GM10248 (cell line): ENCODE data around the gene SNRPD1.
"Not testable (repeated sequence)": the region's sequence is repeated elsewhere in the genome, so short reads cannot be mapped to it uniquely, and the experiment has no call there.

Experiments
- CTCF ChIA-PET: fragments of 300-600 bp; sonication (Branson Sonifier 250); formaldehyde crosslinking; extraction: SDS; loops from one replicate; lab custom pipeline; 2021; ENCODE audit warnings: antibody characterized with exemption; lab: Yijun Ruan, JAX
- POLR2A ChIA-PET: fragments of 350-650 bp; sonication (Branson Sonifier 250); formaldehyde crosslinking; extraction: SDS; loops from one replicate; lab custom pipeline; 2020; ENCODE audit warnings: antibody characterized with exemption; lab: Yijun Ruan, JAX
- DNase-seq: peaks from one replicate; pipeline ENCODE4 v3.0.0; 2012; ENCODE audit errors: extremely low spot score
- CTCF ChIP-seq: IDR thresholded peaks from 2 replicates; pipeline ENCODE4 v1.5.1; 2012; ENCODE audit warnings: mild to moderate bottlenecking, low read depth; ENCODE audit errors: extremely low read depth, missing control alignments, control extremely low read depth

Gene SNRPD1

GRCh38 chr18:21612125-21613039, at the start of gene SNRPD1:
TSS of gene SNRPD1 (plus strand) at chr18:21612314. CDS start at chr18:21612430, 116 bp downstream.
- ChIA-PET CTCF (interaction anchor here (0.7 to 6.5 kb wide), 18 partner anchors 10 to 241 kb away, joined by 3 to 124 read pairs (median 5); partner anchors contain the start of genes ABHD3 and ESCO1), POLR2A (interaction anchor here (0.8 to 1.1 kb wide), 2 partner anchors 12 to 13 kb away, joined by 3 to 5 read pairs; partner anchors contain the start of gene ESCO1)
- peak; percentile 93 for DNase-seq
- peak; percentile 99 for TF ChIP-seq CTCF

GRCh38 chr18:21571772-21572171, 40.3 kb upstream of the SNRPD1 start:
- no peak for DNase-seq
- no peak for TF ChIP-seq CTCF
- ChIA-PET POLR2A (no interaction called here), CTCF (no interaction called here)

DNA sequence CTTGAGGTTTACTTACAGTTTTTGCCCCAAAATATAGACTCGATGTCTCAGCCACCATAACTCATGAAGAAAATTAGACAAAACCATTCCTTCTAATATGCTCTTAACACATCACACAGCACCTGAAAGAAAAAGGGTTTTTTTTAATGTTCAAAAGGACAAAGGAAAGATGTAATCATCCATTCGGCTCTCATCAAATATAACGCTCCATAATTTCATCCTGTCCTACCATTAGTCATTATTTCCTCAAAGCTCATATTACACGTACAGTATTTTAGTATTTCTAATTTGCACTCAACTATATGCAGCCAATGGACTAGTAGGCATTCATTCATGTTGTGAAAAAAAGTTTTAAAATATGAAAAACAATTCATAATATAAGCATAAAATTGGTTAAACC, 36.5 kb upstream of the SNRPD1 start:
- ChIA-PET POLR2A (no interaction called here), CTCF (interaction anchor here (5.0 kb wide), 1 partner anchor 25 kb away, joined by 19 read pairs; the partner anchor contains the start of gene ESCO1)
- no peak for TF ChIP-seq CTCF
- no peak for DNase-seq

- POLR2A ChIA-PET: no interaction called here
- CTCF ChIA-PET: interaction anchor here (2.6 kb wide), 1 partner anchor 16 kb away, joined by 8 read pairs; the partner anchor contains the start of gene ESCO1
- DNase-seq: no peak
- no peak for TF ChIP-seq CTCF
Measured at GRCh38 chr18:21584391-21584790, 27.7 kb upstream of the SNRPD1 start.

DNA sequence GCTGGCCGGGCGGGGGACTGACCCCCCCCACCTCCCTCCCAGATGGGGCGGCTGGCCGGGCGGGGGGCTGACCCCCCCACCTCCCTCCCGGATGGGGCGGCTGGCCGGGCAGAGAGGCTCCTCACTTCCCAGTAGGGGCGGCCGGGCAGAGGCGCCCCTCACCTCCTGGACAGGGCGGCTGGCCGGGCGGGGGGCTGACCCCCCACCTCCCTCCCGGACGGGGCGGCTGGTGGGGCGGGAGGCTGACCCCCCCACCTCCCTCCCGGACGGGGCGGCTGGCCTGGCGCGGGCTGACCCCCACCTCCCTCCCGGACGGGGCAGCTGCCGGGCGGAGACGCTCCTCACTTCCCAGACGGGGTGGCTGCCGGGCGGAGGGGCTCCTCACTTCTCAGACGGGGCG, 19.8 kb upstream of the SNRPD1 start:
- POLR2A ChIA-PET, DNase-seq, CTCF ChIA-PET: not testable (repeated sequence)

DNA sequence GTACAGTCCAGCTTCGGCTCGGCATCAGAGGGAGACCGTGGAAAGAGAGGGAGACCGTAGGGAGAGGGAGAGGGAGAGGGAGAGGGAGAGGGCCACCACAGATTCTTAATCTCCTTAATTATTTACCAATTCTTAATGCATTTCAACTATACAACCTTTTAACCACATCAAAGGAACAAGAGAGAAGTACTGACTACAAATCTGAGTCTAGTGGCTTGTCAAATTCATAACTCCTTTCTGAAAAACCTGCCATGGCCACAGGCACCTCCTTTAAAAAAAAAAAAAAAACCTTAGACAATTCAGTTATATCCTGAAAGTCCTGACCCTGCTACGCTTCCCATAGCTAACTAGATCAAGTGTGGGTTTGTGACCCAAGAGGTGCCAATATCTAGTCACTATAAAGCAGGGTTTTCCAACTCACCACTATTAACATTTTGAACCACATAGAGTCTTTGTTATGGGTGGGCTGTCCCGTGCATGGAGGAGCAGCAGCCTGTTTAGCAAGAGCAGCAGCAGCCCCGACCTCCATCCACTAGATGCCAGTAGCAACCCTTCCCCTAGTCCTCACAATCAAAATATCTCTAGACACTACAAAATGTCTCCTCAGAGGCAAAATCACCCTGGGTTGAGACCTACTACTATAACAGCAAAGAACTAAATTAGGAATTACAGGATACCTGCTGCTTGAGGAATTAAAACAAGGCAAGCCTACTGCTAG, 18.4 kb upstream of the SNRPD1 start:
- POLR2A ChIA-PET: interaction anchor here (0.6 kb wide), 1 partner anchor 12 kb away, joined by 4 read pairs; no protein-coding TSS in a partner anchor
- CTCF ChIA-PET: interaction anchor here (1.9 kb wide), 1 partner anchor 18 kb away, joined by 6 read pairs; the partner anchor contains the start of gene SNRPD1
- DNase-seq: no peak
- no peak for TF ChIP-seq CTCF
